HEK293 (cell line): ENCODE measurements around the gene CAPN8.

Experiments
- CTCF ChIA-PET: fragments of 350-600 bp; formaldehyde crosslinking; extraction: SDS; loops from one replicate; lab custom pipeline; 2021; ENCODE audit warnings: antibody characterized with exemption; lab: Yijun Ruan, JAX
- POLR2A ChIA-PET: fragments of 300-600 bp; formaldehyde crosslinking; extraction: SDS; loops from one replicate; lab custom pipeline; 2020; ENCODE audit warnings: antibody characterized with exemption, inconsistent platforms; lab: Yijun Ruan, JAX
- H3K27ac ChIP-seq: fragments of 200-500 bp; sonication (Bioruptor generic); 2 replicates; pipeline ENCODE4 v1.5.1; 2014; ENCODE audit warnings: low read depth, low read length, control low read depth, inconsistent platforms; ENCODE audit errors: extremely low read depth
- H3K36me3 ChIP-seq, 2 experiments: fragments of 200-500 bp in 1 of 2; sonication (Bioruptor generic) in 1 of 2; 1 replicate in 1 of 2; 2 replicates in 1 of 2; pipeline ENCODE4 v1.5.1; 2014 to 2017; ENCODE audit warnings: inconsistent platforms in 2 of 2, low read length in 2 of 2; ENCODE audit not compliant: control insufficient read depth in 2 of 2, insufficient read depth in 1 of 2
- H3K4me1 ChIP-seq: fragments of 200-500 bp; sonication (Bioruptor generic); 2 replicates; pipeline ENCODE4 v1.5.1; 2014; ENCODE audit warnings: mild to moderate bottlenecking, low read length, inconsistent platforms; ENCODE audit not compliant: control insufficient read depth, insufficient read depth
- H3K4me3 ChIP-seq: 2 replicates; pipeline ENCODE4 v1.5.1; 2011; ENCODE audit warnings: low read depth, mild to moderate bottlenecking, control low read depth, low read length, moderate library complexity
- H3K9me3 ChIP-seq: fragments of 200-500 bp; sonication (Bioruptor generic); 2 replicates; pipeline ENCODE4 v1.5.1; 2014; ENCODE audit warnings: low read depth, low read length, inconsistent platforms; ENCODE audit not compliant: control insufficient read depth, insufficient read depth
- EGR2 ChIP-seq: fragments of 450-650 bp; formaldehyde crosslinking; IDR thresholded peaks from 2 replicates; pipeline ENCODE4 v1.5.1; 2016; ENCODE audit warnings: low read depth, missing biosample characterization, missing genetic modification characterization
- FEZF1 ChIP-seq: fragments of 450-650 bp; formaldehyde crosslinking; IDR thresholded peaks from 2 replicates; pipeline ENCODE4 v1.5.1; 2016; ENCODE audit warnings: missing biosample characterization, missing genetic modification characterization
- GLIS2 ChIP-seq: fragments of 450-650 bp; formaldehyde crosslinking; IDR thresholded peaks from 2 replicates; pipeline ENCODE4 v1.5.1; 2016; ENCODE audit warnings: missing biosample characterization, missing genetic modification characterization
- MZF1 ChIP-seq: fragments of 450-650 bp; formaldehyde crosslinking; IDR thresholded peaks from 2 replicates; pipeline ENCODE4 v1.5.1; 2017; ENCODE audit warnings: missing biosample characterization, missing genetic modification characterization, borderline replicate concordance
- SCRT1 ChIP-seq: fragments of 450-650 bp; formaldehyde crosslinking; IDR thresholded peaks from 2 replicates; pipeline ENCODE4 v1.5.1; 2016; ENCODE audit warnings: missing biosample characterization, missing genetic modification characterization, borderline replicate concordance
- SCRT2 ChIP-seq: fragments of 450-650 bp; formaldehyde crosslinking; IDR thresholded peaks from 2 replicates; pipeline ENCODE4 v1.5.1; 2016; ENCODE audit warnings: missing biosample characterization, missing genetic modification characterization
- TRIM28 ChIP-seq: IDR thresholded peaks from 2 replicates; pipeline ENCODE4 v1.6.1; 2011; ENCODE audit warnings: low read length, control low read depth, borderline replicate concordance
- WT1 ChIP-seq: fragments of 450-650 bp; formaldehyde crosslinking; IDR thresholded peaks from 2 replicates; pipeline ENCODE4 v1.5.1; 2016; ENCODE audit warnings: missing biosample characterization, missing genetic modification characterization
- ZBTB1 ChIP-seq: fragments of 450-650 bp; formaldehyde crosslinking; IDR thresholded peaks from 2 replicates; pipeline ENCODE4 v1.5.1; 2016; ENCODE audit warnings: missing biosample characterization, missing genetic modification characterization
- ZBTB21 ChIP-seq: fragments of 450-650 bp; formaldehyde crosslinking; IDR thresholded peaks from 2 replicates; pipeline ENCODE4 v1.5.1; 2017; ENCODE audit warnings: missing biosample characterization, missing genetic modification characterization
- ZBTB48 ChIP-seq: fragments of 450-650 bp; formaldehyde crosslinking; IDR thresholded peaks from 2 replicates; pipeline ENCODE4 v1.5.1; 2016; ENCODE audit warnings: missing biosample characterization, missing genetic modification characterization
- ZIC2 ChIP-seq: fragments of 450-650 bp; formaldehyde crosslinking; IDR thresholded peaks from 2 replicates; pipeline ENCODE4 v1.5.1; 2016; ENCODE audit warnings: missing biosample characterization, missing genetic modification characterization
- ZNF10 ChIP-seq: fragments of 450-650 bp; formaldehyde crosslinking; IDR thresholded peaks from 2 replicates; pipeline ENCODE4 v1.5.1; 2017; ENCODE audit warnings: missing biosample characterization, missing genetic modification characterization
- ZNF140 ChIP-seq: fragments of 450-650 bp; formaldehyde crosslinking; IDR thresholded peaks from 2 replicates; pipeline ENCODE4 v1.5.1; 2016; ENCODE audit warnings: missing biosample characterization, missing genetic modification characterization
- ZNF157 ChIP-seq: fragments of 450-650 bp; formaldehyde crosslinking; IDR thresholded peaks from 2 replicates; pipeline ENCODE4 v1.5.1; 2016; ENCODE audit warnings: missing biosample characterization, missing genetic modification characterization
- ZNF184 ChIP-seq: fragments of 450-650 bp; IDR thresholded peaks from 2 replicates; pipeline ENCODE4 v1.5.1; 2018; ENCODE audit warnings: missing biosample characterization, mild to moderate bottlenecking, missing genetic modification characterization
- ZNF24 ChIP-seq: fragments of 450-650 bp; formaldehyde crosslinking; IDR thresholded peaks from 2 replicates; pipeline ENCODE4 v1.5.1; 2016; ENCODE audit warnings: missing biosample characterization, missing genetic modification characterization
- ZNF416 ChIP-seq: fragments of 450-650 bp; formaldehyde crosslinking; IDR thresholded peaks from 2 replicates; pipeline ENCODE4 v1.5.1; 2016; ENCODE audit warnings: missing biosample characterization, missing genetic modification characterization
- ZNF544 ChIP-seq: fragments of 450-650 bp; formaldehyde crosslinking; IDR thresholded peaks from 2 replicates; pipeline ENCODE4 v1.5.0; 2017; ENCODE audit warnings: missing biosample characterization, missing genetic modification characterization
- ZNF560 ChIP-seq: fragments of 450-650 bp; formaldehyde crosslinking; IDR thresholded peaks from 2 replicates; pipeline ENCODE4 v1.5.1; 2017; ENCODE audit warnings: missing biosample characterization, missing genetic modification characterization, borderline replicate concordance
- ZNF585B ChIP-seq: fragments of 450-650 bp; formaldehyde crosslinking; IDR thresholded peaks from 2 replicates; pipeline ENCODE4 v1.5.1; 2016; ENCODE audit warnings: missing biosample characterization, missing genetic modification characterization
- ZNF830 ChIP-seq: fragments of 450-650 bp; IDR thresholded peaks from 2 replicates; pipeline ENCODE4 v1.5.0; 2018; ENCODE audit warnings: missing biosample characterization, missing genetic modification characterization, low read depth, mild to moderate bottlenecking, moderate library complexity
- ZNF837 ChIP-seq: fragments of 450-650 bp; formaldehyde crosslinking; IDR thresholded peaks from 2 replicates; pipeline ENCODE4 v1.5.1; 2016; ENCODE audit warnings: missing biosample characterization, missing genetic modification characterization
- TF ChIP-seq, protein P1 (sequence below): fragments of 450-650 bp; formaldehyde crosslinking; IDR thresholded peaks from 2 replicates; pipeline ENCODE4 v1.5.1; 2016; ENCODE audit warnings: missing biosample characterization, missing genetic modification characterization
- TF ChIP-seq, protein P2 (sequence below): fragments of 450-650 bp; formaldehyde crosslinking; IDR thresholded peaks from 2 replicates; pipeline ENCODE4 v1.5.1; 2017; ENCODE audit warnings: missing biosample characterization, missing genetic modification characterization
- TF ChIP-seq, protein P3 (sequence below): fragments of 450-650 bp; formaldehyde crosslinking; conservative IDR thresholded peaks from 2 replicates; pipeline ENCODE4 v1.5.1; 2016; ENCODE audit warnings: low read depth, missing biosample characterization, missing genetic modification characterization
- TF ChIP-seq, protein P4 (sequence below): fragments of 450-650 bp; formaldehyde crosslinking; IDR thresholded peaks from 2 replicates; pipeline ENCODE4 v1.5.1; 2016; ENCODE audit warnings: missing biosample characterization, missing genetic modification characterization
- TF ChIP-seq, protein P5 (sequence below): fragments of 450-650 bp; formaldehyde crosslinking; IDR thresholded peaks from 2 replicates; pipeline ENCODE4 v1.5.1; 2016; ENCODE audit warnings: missing biosample characterization, missing genetic modification characterization, low read depth

CAPN8 gene

DNA sequence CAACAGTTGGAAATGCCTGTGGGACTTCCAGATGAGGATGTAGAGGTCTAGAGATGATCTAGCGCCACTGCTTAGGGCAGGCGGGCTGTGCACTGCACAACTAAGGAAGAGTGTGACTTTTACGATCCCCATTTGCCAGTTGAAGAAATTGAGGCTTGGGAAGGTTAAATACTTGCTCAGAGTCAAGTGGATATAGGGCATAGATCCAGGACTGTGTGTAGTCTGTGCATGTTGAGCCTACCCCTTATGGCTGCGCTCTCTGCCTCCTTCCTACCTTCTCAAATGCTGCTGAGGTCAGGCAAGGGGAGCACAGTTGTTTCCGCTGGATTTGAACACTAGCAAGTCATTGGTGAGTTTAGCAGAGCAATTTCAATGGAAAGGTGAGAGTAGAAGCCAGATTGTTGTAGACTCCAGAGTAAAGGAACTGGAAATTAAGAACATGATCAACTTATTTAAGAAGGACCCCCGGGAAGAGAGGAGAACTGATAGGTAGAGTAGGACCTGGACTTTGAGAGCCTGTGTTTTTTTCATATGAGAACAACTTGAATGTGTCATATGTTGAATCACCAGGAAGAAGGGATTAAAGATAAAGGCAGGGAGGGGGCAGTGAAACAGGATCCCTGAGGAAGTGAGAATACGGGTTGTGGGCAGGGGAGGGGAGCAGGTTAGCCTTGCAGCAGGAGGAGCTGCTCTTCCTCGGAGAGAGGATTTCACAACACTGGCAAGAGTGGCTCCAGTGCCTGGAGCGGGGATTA, 49.5 kb upstream of the CAPN8 start (continued):
- TF ChIP-seq ZNF140 (tag by site-specific recombination) (no peak), WT1 (tag by site-specific recombination) (peak; percentile 90), ZIC2 (tag by site-specific recombination) (0 out of 2 replicates have a peak, but pooled peaks have one; percentile 30), SCRT2 (peak; percentile 76), ZBTB1 (peak; percentile 83), ZNF544 (tag by site-specific recombination) (no peak), ZNF837 (no peak), MZF1 (tag by site-specific recombination) (peak; percentile 97), GLIS2 (tag by site-specific recombination) (peak; percentile 70; the same call in 1 of the 2 replicates), ZNF24 (tag by site-specific recombination) (peak; percentile 93; the same call in 1 of the 2 replicates), EGR2 (tag by site-specific recombination) (peak; percentile 60), ZNF184 (peak; percentile 53), FEZF1 (peak; percentile 59), ZNF157 (no peak), ZNF585B (tag by site-specific recombination) (no peak), ZBTB48 (tag by site-specific recombination) (peak; percentile 97), ZNF830 (tag by site-specific recombination) (no peak), ZNF10 (tag by site-specific recombination) (peak; percentile 58)
- TF ChIP-seq, protein P1, sequence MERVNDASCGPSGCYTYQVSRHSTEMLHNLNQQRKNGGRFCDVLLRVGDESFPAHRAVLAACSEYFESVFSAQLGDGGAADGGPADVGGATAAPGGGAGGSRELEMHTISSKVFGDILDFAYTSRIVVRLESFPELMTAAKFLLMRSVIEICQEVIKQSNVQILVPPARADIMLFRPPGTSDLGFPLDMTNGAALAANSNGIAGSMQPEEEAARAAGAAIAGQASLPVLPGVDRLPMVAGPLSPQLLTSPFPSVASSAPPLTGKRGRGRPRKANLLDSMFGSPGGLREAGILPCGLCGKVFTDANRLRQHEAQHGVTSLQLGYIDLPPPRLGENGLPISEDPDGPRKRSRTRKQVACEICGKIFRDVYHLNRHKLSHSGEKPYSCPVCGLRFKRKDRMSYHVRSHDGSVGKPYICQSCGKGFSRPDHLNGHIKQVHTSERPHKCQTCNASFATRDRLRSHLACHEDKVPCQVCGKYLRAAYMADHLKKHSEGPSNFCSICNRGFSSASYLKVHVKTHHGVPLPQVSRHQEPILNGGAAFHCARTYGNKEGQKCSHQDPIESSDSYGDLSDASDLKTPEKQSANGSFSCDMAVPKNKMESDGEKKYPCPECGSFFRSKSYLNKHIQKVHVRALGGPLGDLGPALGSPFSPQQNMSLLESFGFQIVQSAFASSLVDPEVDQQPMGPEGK, result peak; percentile 99
- TF ChIP-seq, protein P2, sequence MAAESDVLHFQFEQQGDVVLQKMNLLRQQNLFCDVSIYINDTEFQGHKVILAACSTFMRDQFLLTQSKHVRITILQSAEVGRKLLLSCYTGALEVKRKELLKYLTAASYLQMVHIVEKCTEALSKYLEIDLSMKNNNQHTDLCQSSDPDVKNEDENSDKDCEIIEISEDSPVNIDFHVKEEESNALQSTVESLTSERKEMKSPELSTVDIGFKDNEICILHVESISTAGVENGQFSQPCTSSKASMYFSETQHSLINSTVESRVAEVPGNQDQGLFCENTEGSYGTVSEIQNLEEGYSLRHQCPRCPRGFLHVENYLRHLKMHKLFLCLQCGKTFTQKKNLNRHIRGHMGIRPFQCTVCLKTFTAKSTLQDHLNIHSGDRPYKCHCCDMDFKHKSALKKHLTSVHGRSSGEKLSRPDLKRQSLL (tag by site-specific recombination), result no peak; the same call in 1 of the 2 replicates
- TF ChIP-seq, protein P3, sequence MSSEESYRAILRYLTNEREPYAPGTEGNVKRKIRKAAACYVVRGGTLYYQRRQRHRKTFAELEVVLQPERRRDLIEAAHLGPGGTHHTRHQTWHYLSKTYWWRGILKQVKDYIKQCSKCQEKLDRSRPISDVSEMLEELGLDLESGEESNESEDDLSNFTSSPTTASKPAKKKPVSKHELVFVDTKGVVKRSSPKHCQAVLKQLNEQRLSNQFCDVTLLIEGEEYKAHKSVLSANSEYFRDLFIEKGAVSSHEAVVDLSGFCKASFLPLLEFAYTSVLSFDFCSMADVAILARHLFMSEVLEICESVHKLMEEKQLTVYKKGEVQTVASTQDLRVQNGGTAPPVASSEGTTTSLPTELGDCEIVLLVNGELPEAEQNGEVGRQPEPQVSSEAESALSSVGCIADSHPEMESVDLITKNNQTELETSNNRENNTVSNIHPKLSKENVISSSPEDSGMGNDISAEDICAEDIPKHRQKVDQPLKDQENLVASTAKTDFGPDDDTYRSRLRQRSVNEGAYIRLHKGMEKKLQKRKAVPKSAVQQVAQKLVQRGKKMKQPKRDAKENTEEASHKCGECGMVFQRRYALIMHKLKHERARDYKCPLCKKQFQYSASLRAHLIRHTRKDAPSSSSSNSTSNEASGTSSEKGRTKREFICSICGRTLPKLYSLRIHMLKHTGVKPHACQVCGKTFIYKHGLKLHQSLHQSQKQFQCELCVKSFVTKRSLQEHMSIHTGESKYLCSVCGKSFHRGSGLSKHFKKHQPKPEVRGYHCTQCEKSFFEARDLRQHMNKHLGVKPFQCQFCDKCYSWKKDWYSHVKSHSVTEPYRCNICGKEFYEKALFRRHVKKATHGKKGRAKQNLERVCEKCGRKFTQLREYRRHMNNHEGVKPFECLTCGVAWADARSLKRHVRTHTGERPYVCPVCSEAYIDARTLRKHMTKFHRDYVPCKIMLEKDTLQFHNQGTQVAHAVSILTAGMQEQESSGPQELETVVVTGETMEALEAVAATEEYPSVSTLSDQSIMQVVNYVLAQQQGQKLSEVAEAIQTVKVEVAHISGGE (tag by site-specific recombination), result no peak

DNA sequence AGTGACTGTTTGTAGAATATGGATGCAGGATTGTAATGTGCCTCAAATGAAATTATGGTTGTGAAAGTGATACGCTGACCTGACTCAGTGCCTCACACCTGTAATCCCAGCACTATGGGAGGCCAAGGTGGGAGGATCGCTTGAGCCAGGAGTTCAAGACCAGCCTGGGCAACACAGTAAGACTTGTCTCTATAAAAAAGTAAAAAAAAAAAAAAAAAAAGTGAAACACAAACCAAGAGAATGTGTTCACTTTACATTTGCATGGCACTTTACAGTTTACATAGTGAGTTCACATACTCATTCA, 48.9 kb upstream of the CAPN8 start:
- Histone ChIP-seq H3K4me1 (peaks cover 37% of the 10 kb centered on the region), H3K27ac (peak overlapping the region; percentile 6; the same call in 1 of the 2 replicates), H3K9me3 (no peaks in the 10 kb centered on the region), H3K4me3 (no peak overlapping the region), H3K36me3 (peaks cover 7 to 28% of the 10 kb centered on the region in 2 experiments; a peak in 2 of 3 replicates)
- POLR2A ChIA-PET, result interaction anchor here (0.6 kb wide), 1 partner anchor 346 kb away, joined by 3 read pairs; no protein-coding TSS in a partner anchor
- CTCF ChIA-PET, result no interaction called here
- TF ChIP-seq, protein P4, sequence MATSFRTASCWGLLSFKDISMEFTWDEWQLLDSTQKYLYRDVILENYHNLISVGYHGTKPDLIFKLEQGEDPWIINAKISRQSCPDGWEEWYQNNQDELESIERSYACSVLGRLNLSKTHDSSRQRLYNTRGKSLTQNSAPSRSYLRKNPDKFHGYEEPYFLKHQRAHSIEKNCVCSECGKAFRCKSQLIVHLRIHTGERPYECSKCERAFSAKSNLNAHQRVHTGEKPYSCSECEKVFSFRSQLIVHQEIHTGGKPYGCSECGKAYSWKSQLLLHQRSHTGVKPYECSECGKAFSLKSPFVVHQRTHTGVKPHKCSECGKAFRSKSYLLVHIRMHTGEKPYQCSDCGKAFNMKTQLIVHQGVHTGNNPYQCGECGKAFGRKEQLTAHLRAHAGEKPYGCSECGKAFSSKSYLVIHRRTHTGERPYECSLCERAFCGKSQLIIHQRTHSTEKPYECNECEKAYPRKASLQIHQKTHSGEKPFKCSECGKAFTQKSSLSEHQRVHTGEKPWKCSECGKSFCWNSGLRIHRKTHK, result no peak
- no peak for TF ChIP-seq ZNF560 (tag by site-specific recombination)
- no peak for TF ChIP-seq TRIM28
- no peak for TF ChIP-seq ZNF416 (tag by site-specific recombination)
- no peak for TF ChIP-seq SCRT1 (tag by site-specific recombination)
- TF ChIP-seq, protein P5, sequence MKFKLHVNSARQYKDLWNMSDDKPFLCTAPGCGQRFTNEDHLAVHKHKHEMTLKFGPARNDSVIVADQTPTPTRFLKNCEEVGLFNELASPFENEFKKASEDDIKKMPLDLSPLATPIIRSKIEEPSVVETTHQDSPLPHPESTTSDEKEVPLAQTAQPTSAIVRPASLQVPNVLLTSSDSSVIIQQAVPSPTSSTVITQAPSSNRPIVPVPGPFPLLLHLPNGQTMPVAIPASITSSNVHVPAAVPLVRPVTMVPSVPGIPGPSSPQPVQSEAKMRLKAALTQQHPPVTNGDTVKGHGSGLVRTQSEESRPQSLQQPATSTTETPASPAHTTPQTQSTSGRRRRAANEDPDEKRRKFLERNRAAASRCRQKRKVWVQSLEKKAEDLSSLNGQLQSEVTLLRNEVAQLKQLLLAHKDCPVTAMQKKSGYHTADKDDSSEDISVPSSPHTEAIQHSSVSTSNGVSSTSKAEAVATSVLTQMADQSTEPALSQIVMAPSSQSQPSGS (tag by site-specific recombination), result no peak
- TF ChIP-seq ZBTB21 (tag by site-specific recombination), result no peak
